Esophagus muscularis mucosa (tissue), 4 donors: ENCODE measurements around the gene CAMSAP2. TPM values are rescaled to one million over a fixed set of nuclear protein-coding genes. Genes with fewer than 3 reads are reported as not detected.
"Not testable (repeated sequence)": the region's sequence is repeated elsewhere in the genome, so short reads cannot be mapped to it uniquely, and the experiment has no call there.

ENCODE experiments used
- DNase-seq: peaks from one replicate; pipeline ENCODE4 v3.0.0-alpha.2; 2017; ENCODE audit errors: extremely low spot score
- H3K27ac ChIP-seq, 4 donors: fragments of 200-600 bp; sonication (generic); replicated peaks in 1 of 4; 1 replicate in 3 of 4; 2 replicates in 1 of 4; pipeline ENCODE4 v1.5.1; 2016 to 2019; ENCODE audit warnings: mild to moderate bottlenecking in 1 of 4
- H3K27me3 ChIP-seq, 4 donors: fragments of 200-600 bp; sonication (generic); one replicate each; pipeline versions ENCODE4 v1.5.1 to v1.6.0; 2016 to 2019
- H3K36me3 ChIP-seq, 4 donors: fragments of 200-600 bp; sonication (generic); one replicate each; pipeline ENCODE4 v1.5.1; 2016 to 2019
- H3K4me1 ChIP-seq, 4 donors: fragments of 200-600 bp; sonication (generic); one replicate each; pipeline ENCODE4 v1.5.1; 2016 to 2019
- H3K4me3 ChIP-seq, 4 donors: fragments of 200-600 bp; sonication (generic); 1 replicate in 2 of 4; 2 replicates in 2 of 4; pipeline ENCODE4 v1.5.1; 2016 to 2019; ENCODE audit warnings: mild to moderate bottlenecking in 4 of 4, moderate library complexity in 1 of 4
- H3K9me3 ChIP-seq, 4 donors: fragments of 200-600 bp; sonication (generic); 1 replicate in 3 of 4; 2 replicates in 1 of 4; pipeline ENCODE4 v1.5.1; 2016 to 2019
- EP300 ChIP-seq: sonication (generic); formaldehyde crosslinking; IDR thresholded peaks from one replicate; pipeline ENCODE4 v1.6.1; 2017; ENCODE audit warnings: antibody characterized with exemption
- POLR2A ChIP-seq: fragments of 450-650 bp; IDR thresholded peaks from one replicate; pipeline ENCODE4 v1.6.1; 2017; ENCODE audit warnings: antibody characterized with exemption, moderate library complexity, mild to moderate bottlenecking, low read depth
- POLR2AphosphoS5 ChIP-seq, 2 donors: sonication (generic); formaldehyde crosslinking; IDR thresholded peaks; one replicate each; pipeline ENCODE4 v1.6.1; 2017; ENCODE audit warnings: antibody characterized with exemption in 2 of 2
- WGBS: methylation state at CpG from one replicate; pipeline ENCODE4 v1.1.5; 2018; 5-methylcytosine and 5-hydroxymethylcytosine counted together
- intact Hi-C: fragments of 100-400 bp; cut with DNase I; formaldehyde crosslinking; loops from one replicate; pipeline ENCODE4 v1.15.1; 2023
- total RNA-seq, 4 donors: library from RNA; depleted of rRNA; stranded (reverse); fragments of >200 nt; gene quantifications; one replicate each; pipeline versions ENCODE4 v1.1.0 to v1.2.1, GENCODE V29; 2016
- TF ChIP-seq, protein P1 (sequence below), 3 experiments: fragments of 200-600 bp in 2 of 3; fragments of 450-650 bp in 1 of 3; sonication (generic) in 2 of 3; IDR thresholded peaks; one replicate each; pipeline ENCODE4 v1.5.1; 2017 to 2019; ENCODE audit warnings: antibody characterized with exemption in 3 of 3, mild to moderate bottlenecking in 2 of 3, moderate library complexity in 1 of 3

CAMSAP2 gene
- total RNA-seq, 4 donors from 2014 or later: 34.6 to 44.0 (median 38.4) TPM

DNA sequence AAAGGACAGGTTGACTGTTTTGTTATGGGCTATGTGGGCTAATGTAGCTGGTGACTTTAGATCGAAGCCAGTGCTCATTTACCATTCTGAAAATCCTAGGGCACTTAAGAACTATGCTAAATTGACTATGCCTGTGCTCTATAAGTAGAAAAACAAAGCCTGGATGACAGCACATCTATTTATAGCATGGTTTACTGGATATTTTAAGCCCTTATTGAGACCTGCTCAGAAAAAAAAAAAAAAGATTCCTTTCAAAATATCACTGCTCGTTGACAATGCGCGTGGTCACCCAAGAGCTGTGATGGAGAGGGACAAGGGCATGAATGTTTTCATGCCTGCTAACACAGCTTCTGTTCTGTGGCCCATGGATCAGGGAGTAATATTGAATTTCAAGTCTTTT is 48.1 kb downstream of the CAMSAP2 start:
- no peak overlapping the region for H3K27ac ChIP-seq
- 70% methylated on average over 4 of the region's 4 CpGs for WGBS
- intact Hi-C loops: no loop called here
- H3K4me3 ChIP-seq: no peak overlapping the region
- no peaks in the 10 kb centered on the region for H3K9me3 ChIP-seq
- peaks cover 0 to 15% (median 0%) of the 10 kb centered on the region in 4 donors for H3K36me3 ChIP-seq
- H3K27me3 ChIP-seq: no peaks in the 10 kb centered on the region
- DNase-seq: no peak
- TF ChIP-seq EP300: no peak
- TF ChIP-seq, protein P1, sequence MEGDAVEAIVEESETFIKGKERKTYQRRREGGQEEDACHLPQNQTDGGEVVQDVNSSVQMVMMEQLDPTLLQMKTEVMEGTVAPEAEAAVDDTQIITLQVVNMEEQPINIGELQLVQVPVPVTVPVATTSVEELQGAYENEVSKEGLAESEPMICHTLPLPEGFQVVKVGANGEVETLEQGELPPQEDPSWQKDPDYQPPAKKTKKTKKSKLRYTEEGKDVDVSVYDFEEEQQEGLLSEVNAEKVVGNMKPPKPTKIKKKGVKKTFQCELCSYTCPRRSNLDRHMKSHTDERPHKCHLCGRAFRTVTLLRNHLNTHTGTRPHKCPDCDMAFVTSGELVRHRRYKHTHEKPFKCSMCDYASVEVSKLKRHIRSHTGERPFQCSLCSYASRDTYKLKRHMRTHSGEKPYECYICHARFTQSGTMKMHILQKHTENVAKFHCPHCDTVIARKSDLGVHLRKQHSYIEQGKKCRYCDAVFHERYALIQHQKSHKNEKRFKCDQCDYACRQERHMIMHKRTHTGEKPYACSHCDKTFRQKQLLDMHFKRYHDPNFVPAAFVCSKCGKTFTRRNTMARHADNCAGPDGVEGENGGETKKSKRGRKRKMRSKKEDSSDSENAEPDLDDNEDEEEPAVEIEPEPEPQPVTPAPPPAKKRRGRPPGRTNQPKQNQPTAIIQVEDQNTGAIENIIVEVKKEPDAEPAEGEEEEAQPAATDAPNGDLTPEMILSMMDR (IDR thresholded peaks at IDR 0.05): no peak
- TF ChIP-seq POLR2A: no peak
- TF ChIP-seq POLR2AphosphoS5 (IDR thresholded peaks at IDR 0.05): no peak
- peaks cover 7 to 25% (median 13%) of the 10 kb centered on the region in 4 donors for H3K4me1 ChIP-seq

DNA sequence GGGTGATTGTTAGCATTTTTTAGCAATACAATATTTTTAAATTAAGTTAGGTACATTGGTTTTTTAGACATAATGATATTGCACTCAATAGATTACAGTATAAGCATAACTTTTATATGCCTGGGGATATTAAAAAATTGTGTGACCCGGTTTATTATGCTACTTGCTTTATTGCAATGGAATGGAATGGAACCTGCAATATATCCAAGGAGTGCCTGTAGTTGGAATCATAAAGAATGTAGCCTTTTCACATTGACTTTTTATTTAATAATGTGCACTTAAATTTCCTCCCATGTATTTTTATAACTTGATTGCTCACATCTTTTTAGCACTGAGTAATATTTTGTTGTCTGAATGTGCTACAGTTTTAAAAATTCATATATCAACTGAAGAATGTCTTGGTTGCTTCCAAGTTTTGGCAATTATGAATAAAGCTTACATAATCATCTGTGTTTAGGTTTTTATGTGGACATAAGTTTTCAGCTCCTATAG is 49.2 kb downstream of the CAMSAP2 start:
- intact Hi-C loops: no loop called here
- DNase-seq: no peak

DNA sequence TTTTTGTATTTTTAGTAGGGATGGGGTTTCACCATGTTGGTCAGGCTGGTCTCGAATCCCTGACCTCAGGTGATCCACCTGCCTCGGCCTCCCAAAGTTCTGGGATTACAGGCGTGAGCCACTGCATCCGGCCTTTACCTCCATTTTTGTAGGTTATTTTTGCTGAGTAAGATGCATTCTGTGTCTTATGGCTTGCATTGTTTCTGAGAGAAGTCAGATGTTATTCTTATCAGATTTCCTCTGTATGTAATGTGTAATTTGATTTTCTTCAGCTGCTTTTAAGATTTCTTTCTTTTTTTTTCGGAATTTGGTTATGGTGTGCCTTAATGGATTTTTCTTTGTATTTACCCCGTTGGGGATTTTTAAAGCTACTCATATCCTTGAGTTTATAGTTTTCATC is 52.3 kb downstream of the CAMSAP2 start:
- H3K9me3 ChIP-seq, intact Hi-C loops, H3K27ac ChIP-seq, H3K4me3 ChIP-seq, H3K36me3 ChIP-seq, DNase-seq, H3K27me3 ChIP-seq: not testable (repeated sequence)
- 97% methylated on average over 6 of the region's 6 CpGs for WGBS
- peaks cover 21 to 43% (median 30%) of the 10 kb centered on the region in 4 donors for H3K4me1 ChIP-seq

More for the DNA sequence above, 49.2 kb downstream of the CAMSAP2 start:
- TF ChIP-seq, protein P1 (IDR thresholded peaks at IDR 0.05): no peak
- no peak for TF ChIP-seq EP300
- no peak for TF ChIP-seq POLR2AphosphoS5 (IDR thresholded peaks at IDR 0.05)
- no peak for TF ChIP-seq POLR2A
- peaks cover 7 to 25% (median 13%) of the 10 kb centered on the region in 4 donors for H3K4me1 ChIP-seq
- no peaks in the 10 kb centered on the region for H3K27me3 ChIP-seq
- peaks cover 0 to 13% (median 0%) of the 10 kb centered on the region in 4 donors for H3K36me3 ChIP-seq
- H3K27ac ChIP-seq: no peak overlapping the region
- no peak overlapping the region for H3K4me3 ChIP-seq
- H3K9me3 ChIP-seq: no peaks in the 10 kb centered on the region
- WGBS: 82% methylated on average over 1 of the region's 1 CpG

DNA sequence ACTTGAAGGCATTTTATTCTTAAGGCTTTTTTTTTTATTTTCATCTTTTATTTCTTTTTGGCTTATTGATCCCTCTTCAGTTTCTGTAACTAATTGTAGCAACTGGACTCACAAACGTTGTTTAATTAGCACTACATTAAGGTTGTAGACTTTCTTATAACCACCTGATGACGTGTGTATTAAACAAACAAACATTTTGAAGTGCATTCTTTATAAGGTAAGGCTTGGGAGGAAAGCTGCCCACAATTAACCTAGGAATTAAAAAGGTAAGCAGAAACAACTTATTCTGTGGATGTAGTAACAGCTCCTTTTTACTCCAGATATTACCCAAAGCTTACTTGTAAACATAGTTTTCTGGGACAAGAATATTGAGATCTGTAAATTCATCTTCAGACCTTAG is 55.0 kb downstream of the CAMSAP2 start:
- WGBS: 84% methylated on average over 2 of the region's 2 CpGs
- Histone ChIP-seq H3K27me3 (no peaks in the 10 kb centered on the region), H3K9me3 (no peaks in the 10 kb centered on the region), H3K27ac (no peak overlapping the region), H3K36me3 (no peaks in the 10 kb centered on the region), H3K4me1 (peaks cover 14 to 28% (median 19%) of the 10 kb centered on the region in 4 donors), H3K4me3 (no peak overlapping the region)
- intact Hi-C loops: no loop called here
- no peak for DNase-seq
- TF ChIP-seq POLR2AphosphoS5 (IDR thresholded peaks at IDR 0.05): no peak
- TF ChIP-seq, protein P1 (IDR thresholded peaks at IDR 0.05): no peak
- TF ChIP-seq POLR2A: no peak
- no peak for TF ChIP-seq EP300

DNA sequence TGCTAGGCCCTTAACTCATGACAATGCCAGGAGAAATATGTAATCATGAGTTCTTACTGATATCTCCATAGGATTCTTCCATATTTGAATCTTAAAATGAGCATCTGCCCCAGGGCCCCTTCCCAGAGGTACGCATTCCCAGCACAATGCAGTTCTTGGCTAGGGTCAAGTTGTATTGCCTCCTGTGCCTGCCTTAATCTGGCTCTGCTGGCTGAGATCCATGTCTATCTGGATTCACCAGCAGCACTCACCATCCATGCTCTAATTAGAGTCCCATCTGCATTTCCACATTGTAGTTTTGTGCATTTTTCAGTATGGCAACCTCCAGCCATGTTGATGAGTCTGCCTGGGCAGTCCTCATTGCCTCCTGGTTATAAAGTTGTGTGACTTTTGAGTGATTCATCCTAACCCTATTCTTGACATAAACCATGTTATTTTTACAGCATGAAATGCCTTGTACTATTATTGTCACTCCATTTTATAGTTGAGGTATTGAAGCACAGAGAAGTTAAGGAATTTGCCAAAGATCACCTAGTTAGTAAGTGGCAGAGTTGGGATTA is 55.9 kb downstream of the CAMSAP2 start:
- peaks cover 14 to 27% (median 17%) of the 10 kb centered on the region in 4 donors for H3K4me1 ChIP-seq
- DNase-seq: no peak
- no peaks in the 10 kb centered on the region for H3K36me3 ChIP-seq
- 95% methylated on average over 1 of the region's 1 CpG for WGBS
- intact Hi-C loops: no loop called here
- H3K27me3 ChIP-seq: no peaks in the 10 kb centered on the region
- H3K9me3 ChIP-seq: no peaks in the 10 kb centered on the region
- no peak overlapping the region for H3K27ac ChIP-seq
- no peak overlapping the region for H3K4me3 ChIP-seq
- TF ChIP-seq, protein P1 (IDR thresholded peaks at IDR 0.05): no peak
- no peak for TF ChIP-seq POLR2AphosphoS5 (IDR thresholded peaks at IDR 0.05)
